HG03460 (cell line): ENCODE data around the gene CLDN14.

ENCODE experiments used
- ATAC-seq: cut with Tn5 transposase; IDR thresholded peaks from one replicate; pipeline ENCODE4 v1.9.1; 2021; ENCODE audit not compliant: unreplicated experiment

The CLDN14 gene

GRCh38 chr21:36479415-36480402 is at the start of gene CLDN14:
TSS of gene CLDN14 (minus strand) at chr21:36480122. CDS start at chr21:36461695, 18,427 bp downstream.
- ATAC-seq: no peak

DNA sequence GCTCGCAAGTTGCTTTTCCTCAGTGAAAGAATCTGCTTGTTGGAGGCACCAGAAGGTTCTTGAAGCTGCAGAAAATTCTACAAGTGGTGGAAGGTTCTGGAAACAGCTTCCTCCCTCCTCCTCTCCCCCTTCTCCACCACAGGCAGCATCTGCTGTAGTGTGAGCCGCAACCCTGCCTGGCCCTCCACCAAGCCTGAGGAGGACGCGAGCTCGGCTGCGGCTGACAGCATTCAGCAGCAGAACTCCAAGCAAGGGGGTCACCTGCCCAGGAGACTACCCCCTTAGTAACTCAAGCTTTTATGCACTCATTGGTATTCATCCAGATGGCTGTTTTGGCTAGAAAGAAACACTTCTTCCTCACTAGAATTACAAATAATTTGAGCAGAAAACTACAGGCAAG is 48.8 kb upstream of the CLDN14 start:
- ATAC-seq: no peak

- ATAC-seq: no peak
Observed at GRCh38 chr21:36527317-36527716, 47.4 kb upstream of the CLDN14 start.

DNA sequence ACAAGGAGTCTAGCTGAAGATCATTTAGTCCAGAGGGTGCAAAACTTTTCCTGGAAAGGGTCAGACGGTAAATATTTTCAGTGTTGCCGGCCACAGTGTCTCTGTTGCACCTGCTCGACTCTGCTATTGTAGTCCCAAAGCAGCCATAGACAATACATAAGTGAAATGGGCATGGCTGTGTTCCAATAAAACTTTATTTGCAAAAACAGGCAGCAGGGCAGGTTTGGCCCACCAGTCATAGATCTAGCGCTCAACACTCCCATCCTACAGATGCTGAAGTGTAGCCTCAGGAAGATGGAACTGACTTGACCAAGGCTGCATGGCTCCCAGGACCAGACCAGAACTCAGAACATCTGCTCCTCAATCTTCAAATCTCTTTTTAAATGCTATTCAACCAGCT is 46.2 kb upstream of the CLDN14 start:
- no peak for ATAC-seq

DNA sequence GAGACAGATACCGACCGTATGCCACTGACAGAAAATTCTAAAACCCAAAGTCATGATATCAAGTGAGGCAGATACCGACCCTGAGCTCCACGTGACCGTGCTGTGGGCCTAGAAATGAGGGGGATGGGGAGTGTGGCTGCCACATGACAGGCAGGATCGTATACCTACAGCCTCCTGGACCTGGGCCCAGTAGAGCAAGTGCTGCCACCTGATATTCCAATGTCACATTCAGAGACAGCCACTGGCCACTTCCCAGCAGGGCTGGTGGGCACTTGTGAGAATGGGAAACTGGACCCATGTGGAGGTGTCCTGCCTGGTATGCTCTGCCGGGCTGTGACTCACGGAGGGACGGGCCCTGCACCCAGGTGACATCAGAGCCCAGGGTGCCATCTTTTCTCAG is 44.6 kb upstream of the CLDN14 start:
- ATAC-seq: no peak

GRCh38 chr21:36522219-36522808 is 42.4 kb upstream of the CLDN14 start:
- ATAC-seq: no peak

DNA sequence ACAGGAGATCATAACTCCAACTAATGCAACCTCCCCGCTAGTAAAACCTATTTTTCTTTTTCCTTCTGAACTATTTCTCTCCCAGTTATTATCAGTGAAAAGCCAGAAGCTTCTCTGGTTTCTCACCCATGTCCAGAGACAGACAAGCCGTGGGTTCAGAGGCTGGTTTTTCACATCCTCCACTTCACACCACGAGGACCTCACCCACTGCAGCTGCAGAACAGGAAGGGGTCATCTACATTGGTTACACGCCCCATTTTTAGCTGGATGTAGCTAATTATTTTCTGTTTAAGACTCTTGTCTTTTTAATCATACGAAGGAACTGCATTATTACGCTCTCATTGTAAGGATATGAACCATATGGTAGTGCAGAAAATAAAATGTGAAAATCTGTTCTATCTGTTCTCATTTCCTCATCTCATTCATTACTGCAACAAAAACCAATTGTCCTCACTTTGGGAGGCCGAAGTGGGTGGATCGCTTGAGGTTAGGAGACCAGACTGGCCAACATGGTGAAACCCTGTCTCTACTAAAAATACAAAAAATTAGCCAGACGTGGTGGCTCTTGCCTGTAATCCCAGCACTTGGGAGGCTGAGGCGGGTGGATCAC is 39.1 kb upstream of the CLDN14 start:
- no peak for ATAC-seq

- ATAC-seq: no peak
Observed at GRCh38 chr21:36517366-36518075, 37.6 kb upstream of the CLDN14 start.

DNA sequence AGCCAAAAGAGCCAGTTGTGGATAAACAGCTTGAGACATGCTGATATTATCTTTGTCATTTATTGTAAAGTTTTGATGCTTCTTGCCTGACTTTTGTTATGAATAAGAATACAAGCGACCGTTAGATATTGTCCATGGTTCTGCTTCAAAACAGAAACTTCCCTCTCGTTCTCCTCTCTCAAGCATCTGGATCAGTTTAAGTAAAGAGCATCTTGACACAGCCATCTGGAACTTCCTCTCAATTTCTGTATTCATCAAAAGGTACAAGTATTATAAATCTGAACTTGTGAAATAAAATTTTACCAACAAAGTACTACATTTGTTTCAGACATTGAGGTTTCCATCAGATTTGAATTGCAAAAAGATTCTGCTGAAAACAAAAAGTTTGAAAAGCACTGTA is 36.4 kb upstream of the CLDN14 start:
- ATAC-seq: no peak

GRCh38 chr21:36513430-36513829 is 33.5 kb upstream of the CLDN14 start:
- ATAC-seq: peak; percentile 53

- ATAC-seq: no peak
Observed at GRCh38 chr21:36512971-36513370, 33.0 kb upstream of the CLDN14 start.

DNA sequence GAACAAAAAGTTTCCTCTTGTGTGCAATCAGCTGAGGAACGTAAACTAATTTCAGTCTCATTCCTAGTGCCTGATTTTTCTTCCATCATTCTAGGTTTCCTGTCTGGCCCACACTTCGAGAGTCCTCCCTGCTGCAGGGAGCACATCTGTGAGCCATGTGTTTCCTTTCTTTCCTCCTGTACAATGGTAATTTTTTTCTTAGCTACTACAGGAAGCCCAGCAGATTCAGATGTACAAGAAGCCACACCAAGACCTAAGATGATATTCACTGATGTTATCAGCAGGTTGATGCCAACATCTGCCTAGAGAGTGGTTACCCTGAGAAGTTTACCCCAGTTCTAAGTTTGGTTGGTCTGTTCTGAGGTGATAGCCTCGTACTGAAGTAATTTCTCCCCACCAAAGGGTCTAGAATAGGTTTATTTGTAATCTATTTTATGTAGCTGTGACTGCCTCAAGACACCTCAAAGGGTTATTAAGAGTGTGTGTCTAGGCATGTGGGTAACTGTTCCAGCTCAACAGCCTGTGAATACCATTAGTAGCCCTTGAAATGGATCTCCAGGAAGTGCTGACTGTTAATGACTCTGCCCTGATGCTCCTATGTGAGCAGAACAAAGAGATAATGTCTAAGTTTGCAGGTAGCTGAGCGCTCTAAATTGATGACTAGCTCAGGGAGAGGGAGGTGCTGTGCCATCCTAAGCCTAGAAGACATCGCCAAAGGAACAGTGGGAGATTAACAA is 31.7 kb upstream of the CLDN14 start:
- no peak for ATAC-seq

DNA sequence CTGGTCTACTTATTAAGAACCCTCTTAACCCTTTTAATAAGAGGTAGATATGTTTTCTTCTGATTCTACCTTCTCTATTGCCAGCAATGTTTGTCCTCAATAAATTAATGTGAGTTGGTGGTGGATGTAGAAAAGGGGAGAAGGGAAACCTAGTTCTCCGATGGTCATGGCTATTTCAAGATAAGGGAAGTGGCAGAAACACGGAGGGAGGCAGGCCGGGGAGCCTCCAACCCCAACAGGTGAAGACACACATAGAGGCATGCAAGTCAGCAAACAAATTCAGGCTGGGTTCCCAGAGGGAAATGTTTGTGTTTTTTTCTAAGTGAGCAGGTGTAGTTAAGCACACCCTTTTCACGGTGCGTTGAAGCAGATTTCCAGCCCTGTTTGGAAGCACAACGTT is 31.0 kb upstream of the CLDN14 start:
- ATAC-seq: no peak

DNA sequence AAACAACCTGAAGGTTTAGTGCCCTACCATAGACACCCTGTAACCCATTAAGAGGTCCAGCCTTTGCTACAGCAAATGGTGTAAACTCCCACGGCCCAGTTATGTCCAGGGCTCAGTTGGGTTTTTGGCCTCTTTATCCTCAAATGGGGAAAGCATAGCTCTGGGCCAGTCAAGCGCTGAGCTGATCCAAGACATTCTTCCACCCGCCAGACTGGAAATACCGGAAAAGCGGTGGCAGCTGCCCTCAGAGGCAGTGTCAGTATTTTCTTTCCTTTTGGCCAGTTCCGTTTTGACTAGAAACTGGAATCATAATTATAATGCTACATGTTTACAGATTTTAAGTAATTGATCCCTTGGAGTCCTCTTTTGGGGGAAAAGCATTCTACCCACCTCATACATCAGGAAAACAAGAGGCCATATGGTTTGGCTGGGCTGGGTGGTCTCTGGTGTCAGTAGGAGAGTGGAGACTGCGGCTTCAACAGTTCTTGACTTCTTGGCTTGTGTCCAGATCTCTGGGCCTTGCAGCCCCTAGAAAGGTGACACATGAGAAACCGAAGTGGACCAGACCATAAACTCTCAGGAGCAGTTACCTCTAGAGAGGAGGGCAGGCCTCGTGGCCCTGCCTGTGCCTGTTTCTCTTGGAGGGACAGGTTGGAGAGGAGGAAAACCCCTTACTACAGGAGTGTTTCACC is 30.2 kb upstream of the CLDN14 start:
- ATAC-seq: no peak

DNA sequence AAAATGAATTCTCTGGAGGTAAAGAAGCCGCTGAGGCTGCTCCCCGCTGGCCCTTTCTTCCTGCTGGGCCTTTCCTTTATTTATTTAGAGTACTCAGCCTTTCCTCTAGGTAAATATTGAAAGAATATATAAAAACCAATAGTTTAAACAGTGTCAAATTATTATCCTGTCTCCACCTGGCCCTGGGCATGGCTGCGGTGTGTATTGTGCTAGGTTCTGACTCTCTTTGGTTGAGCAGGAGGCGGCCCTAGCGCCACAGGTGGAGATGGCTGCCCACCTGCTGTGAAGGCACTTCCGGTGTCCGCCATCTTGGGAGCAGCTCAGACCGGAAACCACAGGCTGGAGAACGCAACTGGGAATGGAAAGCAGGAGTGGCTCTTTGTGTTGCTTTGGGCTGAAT is 29.0 kb upstream of the CLDN14 start:
- ATAC-seq: no peak

DNA sequence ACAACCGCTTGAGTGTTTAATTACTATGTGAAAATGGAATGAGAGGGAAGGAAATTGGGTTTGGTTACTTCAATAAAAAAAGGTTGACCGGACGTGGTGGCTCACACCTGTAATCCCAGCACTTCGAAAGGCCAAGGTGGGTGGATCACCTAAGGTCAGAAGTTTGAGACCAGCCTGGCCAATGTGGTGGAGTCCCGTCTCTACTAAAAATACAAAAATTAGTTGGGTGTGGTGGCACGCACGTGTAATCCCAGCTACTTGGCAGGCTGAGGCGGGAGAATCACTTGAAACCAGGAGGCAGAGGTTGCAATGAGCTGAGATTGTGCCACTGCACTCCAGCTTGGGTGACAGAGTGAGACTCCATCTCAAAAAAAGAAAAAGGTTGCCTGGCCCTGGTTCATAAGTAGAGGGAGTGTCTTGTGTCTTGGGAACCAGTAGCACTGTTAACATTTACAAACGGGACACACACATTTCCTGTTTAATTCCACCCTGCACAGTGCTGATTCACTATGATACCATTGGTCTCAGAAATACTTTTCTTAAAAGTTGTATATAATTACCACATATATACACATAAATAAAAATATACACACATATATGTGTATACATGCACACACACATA is 27.6 kb upstream of the CLDN14 start:
- ATAC-seq: no peak

- no peak for ATAC-seq
Observed at GRCh38 chr21:36506482-36506881, 26.6 kb upstream of the CLDN14 start.

- no peak for ATAC-seq
Observed at GRCh38 chr21:36504067-36505058, 24.4 kb upstream of the CLDN14 start.
